HG02571 (cell line): ENCODE data around the gene SWSAP1.
"Not testable (repeated sequence)": the region's sequence is repeated elsewhere in the genome, so short reads cannot be mapped to it uniquely, and the experiment has no call there.

Source experiments
- ATAC-seq: cut with Tn5 transposase; IDR thresholded peaks from one replicate; pipeline ENCODE4 v1.9.1; 2021; ENCODE audit warnings: mild to moderate bottlenecking, moderate library complexity; ENCODE audit not compliant: unreplicated experiment

SWSAP1 gene

DNA sequence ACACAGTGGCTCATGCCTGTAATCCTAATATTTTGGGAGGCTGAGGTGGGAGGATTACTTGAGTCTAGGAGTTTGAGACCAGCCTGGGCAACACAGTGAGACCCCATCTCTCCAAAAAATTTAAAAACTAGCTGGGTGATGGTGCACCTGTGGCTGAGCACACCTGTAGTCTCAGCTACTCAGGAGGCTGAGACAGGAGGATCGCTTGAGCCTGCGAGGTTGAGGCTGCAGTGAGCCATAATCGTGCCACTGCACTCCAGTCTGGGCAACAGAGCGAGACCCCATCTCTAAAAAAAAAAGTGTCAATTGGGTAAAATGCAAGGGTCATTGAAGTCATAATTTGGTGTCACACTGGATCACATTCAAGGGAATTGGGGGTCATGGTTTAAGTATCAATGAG, 20.4 kb upstream of the SWSAP1 start:
- not testable (repeated sequence) for ATAC-seq

DNA sequence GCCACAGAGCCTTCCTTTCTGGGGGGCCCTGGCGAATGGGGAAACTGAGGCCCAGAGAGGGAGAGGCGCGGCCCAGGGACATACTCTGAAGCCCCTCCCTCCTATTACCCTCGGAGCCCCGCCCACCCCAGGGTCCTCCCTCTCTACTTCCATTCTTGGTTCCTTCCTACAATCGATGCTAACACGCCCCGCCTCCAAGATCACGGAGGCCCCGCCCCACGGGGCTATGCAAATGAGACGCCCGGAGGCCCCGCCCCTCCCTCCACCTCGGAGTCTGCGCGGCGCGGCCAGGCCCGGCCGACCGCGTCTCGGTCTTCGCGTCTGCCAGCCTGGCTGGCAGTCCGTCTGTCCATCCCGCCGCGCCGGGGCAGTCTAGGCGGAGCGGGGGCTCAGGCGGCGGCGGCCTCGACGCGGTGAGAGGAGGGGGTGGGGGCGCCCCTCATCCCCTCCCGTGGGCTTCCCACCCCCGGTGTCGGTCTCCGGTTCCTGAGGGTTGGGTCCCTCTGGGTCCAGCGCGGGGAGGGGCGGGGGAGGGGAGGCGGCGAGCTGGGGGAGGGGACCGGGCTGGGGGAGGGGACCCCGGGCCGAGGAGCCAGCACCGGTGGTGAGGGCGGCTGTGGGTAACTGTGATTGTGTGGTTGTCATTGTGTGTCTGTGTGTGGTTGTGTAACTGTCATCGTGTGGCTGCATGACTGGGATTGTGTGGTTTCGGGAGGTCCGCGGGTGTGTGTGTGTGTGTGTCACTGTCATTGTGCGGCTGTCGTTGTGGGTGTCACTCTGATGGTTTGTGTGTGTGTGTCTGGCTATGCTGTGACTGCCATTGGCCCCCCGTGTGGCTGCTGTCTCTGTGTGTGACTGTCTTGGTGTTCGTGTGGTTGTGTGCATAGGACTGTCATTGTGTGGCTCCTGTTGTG, 19.0 kb upstream of the SWSAP1 start, which contains the start of gene PLPPR2:
PLPPR2 (plus strand) TSS at position 273 of the 914 bp plus-strand sequence. CDS start 2,242 bp downstream, outside the sequence.
- ATAC-seq = no peak

DNA sequence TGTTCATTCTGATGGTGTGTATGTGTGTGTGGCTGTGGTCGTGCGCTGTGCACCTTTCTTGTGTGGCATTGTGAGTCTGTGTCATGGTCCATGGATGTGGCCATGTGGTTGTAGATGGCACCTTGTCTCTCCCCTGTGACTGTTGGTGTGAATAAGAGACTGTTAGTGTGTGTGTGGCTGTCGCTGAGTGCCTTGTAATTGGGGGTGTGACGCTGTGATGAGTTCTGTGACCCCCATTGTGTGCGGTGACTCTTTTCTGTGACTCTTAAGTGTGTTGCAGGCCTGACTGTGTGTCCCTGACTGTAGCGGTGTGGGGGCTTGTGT, 18.4 kb upstream of the SWSAP1 start:
- no peak for ATAC-seq

DNA sequence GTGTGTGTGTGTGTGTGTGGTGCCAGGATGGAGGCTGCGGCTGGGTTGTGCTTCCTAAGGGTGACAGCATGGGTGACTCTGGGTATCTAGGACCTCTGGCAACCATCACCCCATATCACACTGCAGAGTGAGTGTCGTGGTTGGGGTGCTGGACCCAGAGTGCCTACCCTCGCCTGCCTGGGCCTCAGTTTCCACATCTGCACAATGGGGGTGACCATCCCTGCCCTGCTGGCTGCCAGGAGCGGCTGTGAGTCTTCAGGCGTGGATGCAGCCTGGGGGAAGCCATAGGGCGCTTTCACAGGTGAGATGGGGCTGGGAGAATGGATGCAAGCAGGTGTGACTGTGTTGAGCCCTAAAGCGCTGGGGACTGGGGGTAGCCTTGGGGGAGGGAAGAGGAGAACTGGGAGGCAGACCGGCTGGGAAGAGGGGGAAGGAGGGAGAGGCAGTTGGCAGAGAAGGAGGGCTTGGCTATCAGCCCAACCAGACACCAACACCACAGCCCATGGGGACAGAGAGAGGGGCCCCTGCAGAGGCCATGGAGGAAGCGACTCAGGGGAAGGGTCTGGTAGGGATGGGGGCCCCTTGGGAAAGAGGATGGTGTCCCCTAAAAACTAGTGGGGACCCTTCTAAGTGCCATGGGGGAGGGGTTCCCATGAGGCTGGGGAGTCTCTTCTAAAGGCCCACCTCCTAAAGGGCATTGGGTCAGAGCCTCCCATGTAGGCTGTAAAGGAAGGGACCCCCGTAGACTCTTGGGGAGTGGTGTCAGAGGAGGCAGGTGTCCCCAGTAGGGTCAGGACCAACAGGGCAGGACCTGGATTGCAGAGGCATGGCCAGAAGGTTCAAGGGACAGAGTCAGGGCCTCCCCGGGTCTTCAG, 17.6 kb upstream of the SWSAP1 start:
- ATAC-seq = no peak

DNA sequence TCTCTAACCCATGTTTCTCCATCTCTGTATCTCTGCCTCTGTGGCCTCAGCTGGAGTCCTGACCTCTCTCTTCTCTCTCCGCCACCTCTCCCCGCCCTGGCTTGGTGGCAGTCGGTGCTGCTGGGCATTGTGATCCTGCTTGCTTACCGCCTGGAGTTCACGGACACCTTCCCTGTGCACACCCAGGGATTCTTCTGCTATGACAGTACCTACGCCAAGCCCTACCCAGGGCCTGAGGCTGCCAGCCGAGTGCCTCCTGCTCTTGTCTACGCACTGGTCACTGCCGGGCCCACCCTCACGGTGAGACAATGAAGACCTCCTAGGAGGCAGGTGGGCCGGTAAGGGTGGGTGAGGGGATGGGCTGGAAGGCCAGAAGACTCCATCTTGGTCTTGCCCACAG, 15.0 kb upstream of the SWSAP1 start:
- no peak for ATAC-seq

DNA sequence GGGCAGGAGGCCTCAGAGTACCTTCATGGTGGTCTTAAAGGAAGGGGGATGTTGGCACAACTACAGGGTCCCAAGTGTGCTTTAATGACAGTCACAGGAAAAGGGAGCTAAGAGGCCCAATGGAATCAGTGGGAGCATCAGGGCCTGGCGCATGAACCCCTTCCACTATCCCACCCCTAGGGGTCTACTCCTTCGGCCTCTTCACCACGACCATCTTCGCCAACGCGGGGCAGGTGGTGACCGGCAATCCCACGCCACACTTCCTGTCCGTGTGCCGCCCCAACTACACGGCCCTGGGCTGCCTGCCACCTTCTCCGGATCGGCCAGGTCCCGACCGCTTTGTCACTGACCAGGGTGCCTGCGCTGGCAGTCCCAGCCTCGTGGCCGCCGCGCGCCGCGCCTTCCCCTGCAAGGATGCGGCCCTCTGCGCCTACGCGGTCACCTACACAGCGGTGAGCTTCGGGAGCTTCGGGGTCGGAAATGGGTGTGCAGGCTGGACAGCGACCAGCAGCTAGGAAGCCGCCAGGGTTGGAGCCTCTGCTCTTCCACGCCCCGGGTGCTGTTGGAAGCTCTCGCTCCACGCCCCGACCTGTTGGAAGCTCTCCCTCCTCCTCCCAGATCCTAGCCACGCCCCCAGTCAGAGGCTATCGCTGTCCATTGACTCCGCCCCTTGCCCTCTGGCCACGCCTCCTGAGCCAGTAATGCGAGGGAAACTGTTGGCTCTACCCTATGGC, 13.3 kb upstream of the SWSAP1 start:
- no peak for ATAC-seq

DNA sequence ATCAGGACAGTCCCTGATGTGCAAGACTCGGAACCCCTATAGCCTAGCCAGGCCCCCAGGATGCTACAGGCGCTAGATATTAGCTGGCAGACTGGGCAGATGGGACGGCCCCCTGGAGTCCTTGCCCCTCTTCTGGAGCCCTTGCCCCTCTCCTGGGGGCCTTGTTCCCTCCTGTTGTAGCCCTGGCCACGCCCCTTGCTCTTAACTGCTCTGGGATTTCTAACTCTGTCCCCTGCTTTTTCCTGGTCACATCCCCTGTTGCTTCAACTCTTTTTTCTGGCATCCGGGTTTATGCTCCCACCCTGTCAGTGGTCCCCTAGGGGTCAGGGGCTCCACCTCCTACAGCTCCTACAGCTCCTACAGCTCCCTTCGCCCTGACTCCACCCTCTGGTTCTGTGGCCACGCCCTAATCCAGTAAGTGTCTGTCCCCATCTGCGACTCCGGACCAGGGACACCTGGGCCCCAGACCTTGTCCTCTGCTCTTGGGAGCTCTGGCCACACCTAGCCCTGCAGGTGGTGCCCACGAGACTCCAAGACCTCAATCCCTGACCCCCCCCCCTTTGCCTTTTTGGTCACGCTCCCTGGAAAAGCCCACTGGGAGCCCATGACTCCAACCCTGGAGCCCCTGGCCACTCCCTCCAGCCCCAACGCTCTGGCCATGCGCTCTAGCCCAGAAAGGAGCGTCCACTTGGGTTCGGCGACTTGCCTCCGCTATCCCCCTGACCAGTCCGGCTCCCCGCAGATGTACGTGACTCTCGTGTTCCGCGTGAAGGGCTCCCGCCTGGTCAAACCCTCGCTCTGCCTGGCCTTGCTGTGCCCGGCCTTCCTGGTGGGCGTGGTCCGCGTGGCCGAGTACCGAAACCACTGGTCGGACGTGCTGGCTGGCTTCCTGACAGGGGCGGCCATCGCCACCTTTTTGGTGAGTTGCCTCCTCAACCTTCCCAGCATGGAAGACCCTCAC, 12.4 kb upstream of the SWSAP1 start:
- no peak for ATAC-seq

DNA sequence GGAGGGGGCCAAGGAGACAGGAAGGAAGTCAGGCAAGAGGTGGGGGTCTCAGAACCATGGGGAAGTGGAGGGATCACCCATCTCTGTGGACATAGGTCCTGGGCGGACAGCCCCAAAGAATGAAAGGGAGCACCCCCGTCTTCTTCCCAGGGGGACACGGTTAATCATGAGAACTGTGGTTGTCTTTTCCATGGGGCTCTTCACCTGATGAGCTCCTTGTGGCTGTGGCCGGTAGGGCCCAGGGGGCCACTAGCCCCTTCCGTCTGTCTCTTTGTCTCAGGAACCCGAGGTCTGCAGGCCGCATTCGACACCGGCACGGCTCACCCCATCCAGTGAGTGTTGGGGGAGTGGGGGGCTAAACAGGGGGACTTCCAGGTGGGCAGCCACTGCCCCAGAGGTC, 10.6 kb upstream of the SWSAP1 start:
- ATAC-seq = no peak

DNA sequence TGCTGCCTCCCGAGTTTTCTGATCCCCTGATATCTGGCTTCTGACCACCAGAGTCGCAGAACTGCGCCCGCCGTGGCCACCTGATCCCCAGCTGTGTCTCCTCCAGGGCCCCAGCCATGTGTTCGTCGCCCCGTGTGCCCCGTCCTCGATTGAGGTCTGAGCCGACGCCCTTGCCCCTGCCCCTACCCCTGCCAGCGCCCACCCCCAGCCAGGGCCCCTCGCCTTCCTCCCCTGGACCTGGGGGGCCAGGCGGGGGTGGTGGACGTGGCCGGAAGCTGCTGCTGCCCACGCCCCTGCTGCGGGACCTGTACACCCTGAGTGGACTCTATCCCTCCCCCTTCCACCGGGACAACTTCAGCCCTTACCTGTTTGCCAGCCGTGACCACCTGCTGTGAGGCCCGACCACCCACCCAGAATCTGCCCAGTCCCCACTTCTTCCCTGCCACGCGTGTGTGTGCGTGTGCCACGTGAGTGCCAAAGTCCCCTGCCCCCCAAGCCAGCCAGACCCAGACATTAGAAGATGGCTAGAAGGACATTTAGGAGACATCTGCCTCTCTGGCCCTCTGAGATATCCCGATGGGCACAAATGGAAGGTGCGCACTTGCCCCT, 10.1 kb upstream of the SWSAP1 start:
- ATAC-seq = no peak

DNA sequence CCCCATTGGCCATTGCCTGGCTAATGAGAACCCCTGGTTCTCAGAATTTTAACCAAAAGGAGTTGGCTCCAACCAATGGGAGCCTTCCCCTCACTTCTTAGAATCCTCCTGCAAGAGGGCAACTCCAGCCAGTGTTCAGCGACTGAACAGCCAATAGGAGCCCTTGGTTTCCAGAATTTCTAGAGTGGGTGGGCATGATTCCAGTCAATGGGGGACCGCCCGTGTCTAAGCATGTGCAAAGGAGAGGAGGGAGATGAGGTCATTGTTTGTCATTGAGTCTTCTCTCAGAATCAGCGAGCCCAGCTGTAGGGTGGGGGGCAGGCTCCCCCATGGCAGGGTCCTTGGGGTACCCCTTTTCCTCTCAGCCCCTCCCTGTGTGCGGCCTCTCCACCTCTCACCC, 9.5 kb upstream of the SWSAP1 start:
- ATAC-seq = no peak

DNA sequence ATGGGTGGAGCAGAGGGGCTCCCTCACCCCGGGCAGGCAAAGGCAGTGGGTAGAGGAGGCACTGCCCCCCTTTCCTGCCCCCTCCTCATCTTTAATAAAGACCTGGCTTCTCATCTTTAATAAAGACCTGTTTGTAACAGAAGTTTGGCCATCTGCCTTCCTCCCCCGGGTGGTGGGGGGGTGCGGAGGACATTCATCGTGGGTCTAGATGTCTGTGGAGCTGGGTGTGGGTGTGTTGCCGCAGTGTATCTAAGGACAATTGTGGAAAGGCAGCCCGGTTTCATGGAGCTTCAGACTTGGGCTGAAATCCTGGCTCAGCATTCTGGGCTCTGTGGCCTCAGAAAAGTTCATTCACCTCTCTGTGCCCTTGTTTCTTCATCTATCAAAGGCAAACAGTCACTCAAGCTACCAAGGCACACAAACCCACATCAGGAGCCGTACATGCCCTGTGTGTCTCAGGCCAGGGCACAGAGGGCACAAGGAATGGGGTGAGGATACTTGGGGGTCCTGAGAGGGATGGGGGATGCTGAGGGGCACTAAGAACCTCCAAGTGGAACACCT, 8.8 kb upstream of the SWSAP1 start:
- ATAC-seq = no peak

DNA sequence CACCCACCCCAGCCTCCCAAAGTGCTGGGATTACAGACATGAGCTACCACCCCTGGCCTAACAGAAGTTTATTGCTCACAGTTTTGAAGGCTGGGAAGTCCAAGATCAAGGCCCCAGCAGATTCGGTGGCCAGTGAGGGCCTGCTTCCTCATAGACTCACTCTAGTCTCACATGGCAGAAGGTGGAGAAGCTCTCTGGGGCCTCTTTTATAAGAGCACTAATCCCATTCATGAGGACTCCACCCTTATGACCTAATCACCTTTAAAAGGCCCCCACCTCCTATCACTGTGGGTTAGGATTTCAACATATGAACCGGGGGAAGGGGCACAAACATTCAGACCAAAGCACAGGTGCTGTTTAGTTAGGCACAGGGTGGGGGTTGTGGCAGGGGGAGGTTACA, 6.9 kb upstream of the SWSAP1 start:
- ATAC-seq = no peak

DNA sequence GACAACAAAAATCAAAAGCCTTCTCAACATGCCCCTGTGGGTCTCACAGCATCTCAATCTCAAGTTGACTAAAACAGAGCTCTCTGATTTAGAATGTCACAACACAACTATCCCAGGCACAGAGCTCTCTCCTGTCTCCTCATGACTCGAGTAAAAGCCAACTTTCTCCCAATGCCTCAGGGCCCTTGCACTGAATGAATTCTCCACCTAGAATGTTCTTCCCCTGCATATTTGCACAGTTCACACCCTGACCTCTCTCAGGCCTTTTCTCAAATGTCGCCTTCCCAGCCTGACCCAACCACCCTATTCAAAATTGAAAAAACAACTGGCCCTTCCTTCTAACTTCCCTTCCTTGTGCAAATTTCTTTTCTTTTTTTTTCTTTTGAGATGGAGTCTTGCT, 3.7 kb upstream of the SWSAP1 start:
- ATAC-seq = no peak

DNA sequence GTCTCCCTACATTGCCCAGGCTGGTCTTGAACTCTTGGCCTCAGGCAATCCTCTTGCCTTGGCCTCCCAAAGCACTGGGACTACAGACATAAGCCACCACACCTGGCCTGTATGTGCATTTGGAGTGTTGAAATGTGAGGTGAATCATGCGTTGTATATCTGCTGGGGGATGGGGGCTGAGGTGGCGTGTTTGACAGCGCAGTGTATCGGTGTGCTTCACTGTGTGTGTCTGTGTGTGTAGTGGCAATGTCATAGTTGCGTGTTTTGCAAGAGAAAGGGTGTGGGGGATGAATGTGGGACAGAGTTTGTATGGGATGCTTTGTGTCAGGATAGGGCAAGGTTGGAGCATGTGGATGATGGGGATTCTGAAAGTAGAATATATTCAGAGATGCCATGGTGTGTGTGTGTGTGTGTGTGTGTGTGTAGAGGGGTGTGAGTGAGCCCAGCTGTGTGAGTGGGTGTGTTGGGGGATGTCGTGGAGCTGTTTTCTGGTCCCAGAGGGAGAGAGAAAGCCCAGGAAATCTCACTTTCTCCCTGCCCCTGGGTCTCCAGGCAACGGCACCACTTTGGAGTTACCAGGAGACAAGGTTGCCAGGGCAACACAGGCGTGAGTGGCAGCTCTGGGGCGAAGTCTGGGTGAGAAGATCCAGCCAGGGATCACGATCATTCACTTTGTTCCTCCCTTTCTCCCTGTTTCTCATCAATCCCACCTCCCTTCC, 1.1 kb upstream of the SWSAP1 start:
- ATAC-seq = no peak

DNA sequence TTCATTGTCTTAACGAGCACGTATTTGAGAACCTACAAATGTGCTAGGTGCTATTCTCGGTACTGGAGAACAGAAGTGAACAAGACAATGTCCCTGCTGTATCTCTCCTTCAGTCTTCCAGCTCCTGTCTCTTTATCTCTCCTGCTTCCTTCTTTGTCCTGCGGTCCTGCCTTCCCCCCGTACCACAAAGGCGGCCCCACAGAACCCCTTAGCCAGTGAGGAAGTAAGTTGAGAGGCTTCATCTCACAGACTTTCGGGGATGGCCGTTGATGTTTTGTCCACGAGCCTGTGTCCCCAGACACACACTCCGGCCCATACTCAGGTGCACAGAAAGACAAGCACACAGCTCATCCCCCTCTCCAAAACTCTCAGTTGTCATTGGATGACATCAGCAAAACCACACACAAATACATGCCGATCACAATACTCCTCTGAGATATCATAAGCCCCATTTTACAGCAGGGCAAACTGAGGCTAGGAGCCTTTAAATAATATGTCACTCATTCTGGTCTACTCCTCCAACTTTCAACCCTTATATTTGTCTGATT, 507 bp upstream of the SWSAP1 start:
- ATAC-seq = no peak

DNA sequence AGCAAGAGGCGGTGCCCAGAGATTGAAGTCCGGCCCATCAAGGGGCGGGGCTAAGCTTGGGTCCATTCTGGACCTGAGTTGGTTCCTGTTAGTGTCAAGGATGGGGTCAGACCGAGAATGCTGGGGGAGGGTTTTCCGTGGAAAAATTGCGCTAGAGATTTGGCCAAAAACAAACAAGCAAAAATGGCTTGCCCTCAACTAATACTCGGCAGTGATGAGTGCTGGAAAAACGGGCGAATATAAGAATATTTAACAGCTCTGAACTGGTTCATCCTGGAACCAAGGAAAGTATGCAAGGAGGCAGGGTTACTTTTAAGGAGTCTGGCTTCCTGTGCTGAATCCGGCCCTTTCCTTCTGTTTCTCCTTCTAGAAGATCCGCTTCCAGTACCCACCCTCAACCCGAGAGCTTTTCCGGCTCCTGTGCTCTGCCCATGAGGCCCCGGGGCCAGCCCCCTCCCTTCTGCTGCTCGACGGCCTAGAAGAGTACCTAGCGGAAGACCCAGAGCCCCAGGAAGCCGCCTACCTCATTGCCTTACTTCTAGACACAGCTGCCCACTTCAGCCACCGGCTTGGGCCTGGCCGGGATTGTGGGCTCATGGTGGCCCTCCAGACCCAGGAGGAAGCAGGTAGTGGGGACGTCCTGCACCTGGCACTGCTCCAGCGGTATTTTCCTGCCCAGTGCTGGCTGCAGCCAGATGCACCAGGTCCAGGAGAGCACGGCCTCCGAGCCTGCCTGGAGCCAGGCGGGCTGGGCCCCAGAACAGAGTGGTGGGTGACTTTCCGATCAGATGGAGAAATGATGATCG, 880 bp downstream of the SWSAP1 start:
- ATAC-seq = no peak

DNA sequence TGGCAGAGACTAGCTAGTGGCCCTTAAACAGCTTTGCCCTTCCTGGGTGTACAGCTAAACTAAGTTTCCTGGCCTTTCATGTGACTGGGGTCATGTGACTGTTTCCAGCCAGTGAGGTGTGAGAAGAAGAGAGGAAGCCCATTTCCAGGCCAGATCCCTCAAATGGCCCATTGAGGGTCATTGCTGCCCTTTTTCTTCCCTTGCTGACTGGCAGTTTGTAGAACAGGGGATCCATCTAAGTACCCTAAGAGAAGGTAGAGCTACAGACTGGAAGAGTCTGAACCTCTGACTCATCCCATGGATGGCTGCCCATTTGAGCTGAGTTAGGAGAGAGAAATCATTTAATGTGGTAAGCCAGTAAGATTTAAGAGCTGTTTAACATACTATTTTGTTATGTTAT, 2.8 kb downstream of the SWSAP1 start:
- no peak for ATAC-seq

DNA sequence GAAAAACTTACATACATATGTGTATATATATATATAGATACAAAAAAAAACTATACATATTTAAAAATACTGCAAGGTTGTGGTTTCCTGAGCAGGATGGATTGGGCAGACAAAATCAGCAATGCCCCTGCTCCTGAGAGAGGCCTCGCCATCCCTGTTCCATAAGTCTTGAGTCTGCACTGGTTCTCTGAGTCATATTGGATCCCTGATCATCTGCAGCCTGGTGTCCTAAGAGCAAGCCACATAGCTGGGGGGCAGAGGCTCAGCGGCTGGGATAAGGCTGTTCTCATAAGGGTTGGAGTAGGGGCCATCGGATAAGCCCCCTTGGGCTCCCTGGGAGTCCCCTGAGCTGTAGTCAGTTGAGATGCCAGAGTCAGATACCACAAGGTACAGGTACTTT, 3.3 kb downstream of the SWSAP1 start:
- ATAC-seq = no peak
